HG03575 (cell line): Measurements from ENCODE around the gene TMCC1.
"Not testable (repeated sequence)": the region's sequence is repeated elsewhere in the genome, so short reads cannot be mapped to it uniquely, and the experiment has no call there.

ENCODE experiments used
- ATAC-seq: cut with Tn5 transposase; IDR thresholded peaks from one replicate; pipeline ENCODE4 v1.9.1; 2021; ENCODE audit not compliant: unreplicated experiment, insufficient number of reproducible peaks, low FRiP score; ENCODE audit errors: extremely low read depth

TMCC1 gene

DNA sequence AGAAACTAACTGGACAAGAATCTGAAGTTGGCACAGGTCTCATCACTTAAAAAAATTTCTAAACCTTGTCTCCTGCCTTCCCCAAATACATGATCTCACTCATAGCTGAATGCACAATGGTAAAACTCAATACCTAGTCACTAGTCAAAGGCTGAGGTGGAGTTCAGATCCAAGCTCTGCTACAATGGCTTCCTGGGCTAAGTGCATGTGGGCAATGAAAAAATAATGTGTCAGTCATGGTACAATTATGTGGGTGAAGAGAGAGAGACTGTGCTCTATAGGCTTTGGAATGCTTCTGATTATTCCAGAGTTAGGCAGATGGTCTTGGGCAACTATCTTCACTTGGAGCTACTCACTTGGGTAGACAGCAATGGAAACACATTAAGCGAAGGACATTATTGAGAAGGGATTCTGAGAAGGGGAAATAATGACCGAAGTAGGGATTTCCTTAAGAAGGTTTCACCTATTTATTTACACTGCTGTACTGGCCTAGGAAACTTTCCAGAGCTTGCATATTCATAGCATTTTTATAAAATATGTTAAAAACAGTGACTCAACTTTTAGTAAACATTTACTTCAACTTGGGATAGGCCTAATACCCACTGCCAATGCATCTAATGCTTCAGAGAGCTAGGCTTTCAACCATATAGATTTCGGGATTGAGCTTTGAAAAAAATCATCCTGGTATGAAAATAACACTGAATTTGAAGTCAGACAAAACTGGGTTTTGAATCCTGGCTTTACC is 228.3 kb downstream of the TMCC1 start:
- no peak for ATAC-seq

DNA sequence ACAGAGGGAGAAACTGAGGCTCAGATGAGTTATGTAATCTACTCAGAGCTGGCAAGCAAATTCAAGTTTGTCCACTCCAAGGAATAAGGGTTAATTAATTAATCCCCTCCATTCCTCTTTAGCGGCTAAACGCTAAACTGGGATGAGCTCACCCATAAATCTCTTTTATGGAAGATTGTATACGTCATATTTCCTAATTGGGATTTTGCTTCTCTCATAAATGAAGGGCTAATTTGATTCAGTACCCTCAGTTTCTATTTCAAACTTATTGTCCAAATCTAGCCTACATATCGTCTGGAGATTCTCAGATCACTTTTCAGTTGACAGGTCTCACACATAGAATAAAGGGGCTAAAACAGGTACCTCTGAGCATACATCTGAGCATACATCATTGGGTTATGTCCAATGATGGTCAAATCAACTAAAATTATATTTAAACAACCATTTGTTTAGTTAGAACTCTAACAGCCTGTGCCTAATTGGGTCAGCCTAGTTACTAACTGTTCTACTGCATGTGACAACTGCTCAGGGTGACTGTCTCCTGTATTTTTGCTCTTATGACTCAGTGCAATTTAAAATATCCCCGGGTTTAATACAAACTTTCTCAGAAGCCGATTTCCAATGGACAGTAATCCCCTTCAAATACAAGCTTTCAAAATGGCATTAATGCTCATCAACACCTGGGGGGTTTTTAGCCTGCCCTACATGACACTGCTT is 229.4 kb downstream of the TMCC1 start:
- ATAC-seq, result no peak

DNA sequence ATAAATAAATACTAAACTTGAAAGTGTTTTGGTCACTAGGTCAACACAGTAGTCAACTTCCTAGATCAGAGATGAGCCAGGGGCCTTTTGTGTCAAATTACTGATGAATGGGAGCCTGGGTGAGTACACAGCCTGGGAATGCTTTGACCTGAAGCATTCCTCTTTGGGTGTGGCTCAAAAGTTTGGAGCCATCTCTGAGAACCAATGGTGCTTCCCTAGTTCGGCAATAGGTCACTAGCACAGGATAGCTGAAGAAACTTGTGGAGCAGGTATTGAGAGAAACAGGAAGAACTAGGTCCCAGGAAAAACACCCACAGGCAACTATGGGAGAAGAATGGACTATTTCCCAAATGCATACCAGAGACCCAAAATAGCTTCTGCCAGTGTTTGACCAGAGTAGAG is 230.5 kb downstream of the TMCC1 start:
- no peak for ATAC-seq

DNA sequence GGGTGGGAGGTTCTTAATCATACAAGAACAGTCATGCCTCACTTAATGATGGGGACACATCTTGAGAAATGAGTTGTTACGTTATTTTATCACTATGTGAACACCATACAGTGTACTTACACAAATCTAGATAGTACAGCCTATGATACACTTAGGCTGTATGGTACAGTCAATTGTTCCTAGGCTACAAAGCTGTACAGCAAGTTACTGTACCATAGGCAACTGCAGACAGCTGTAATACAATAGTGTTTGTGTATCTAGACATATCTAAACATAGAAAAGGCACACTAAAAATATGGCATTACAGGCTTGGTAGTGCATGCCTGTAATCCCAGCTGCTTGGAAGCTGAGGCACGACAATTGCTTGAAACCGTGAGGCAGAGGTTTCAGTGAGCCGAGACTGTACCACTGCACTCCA is 231.3 kb downstream of the TMCC1 start:
- ATAC-seq, result no peak

- ATAC-seq, result no peak
Observed at GRCh38 chr3:129661766-129662165, 231.7 kb downstream of the TMCC1 start.

DNA sequence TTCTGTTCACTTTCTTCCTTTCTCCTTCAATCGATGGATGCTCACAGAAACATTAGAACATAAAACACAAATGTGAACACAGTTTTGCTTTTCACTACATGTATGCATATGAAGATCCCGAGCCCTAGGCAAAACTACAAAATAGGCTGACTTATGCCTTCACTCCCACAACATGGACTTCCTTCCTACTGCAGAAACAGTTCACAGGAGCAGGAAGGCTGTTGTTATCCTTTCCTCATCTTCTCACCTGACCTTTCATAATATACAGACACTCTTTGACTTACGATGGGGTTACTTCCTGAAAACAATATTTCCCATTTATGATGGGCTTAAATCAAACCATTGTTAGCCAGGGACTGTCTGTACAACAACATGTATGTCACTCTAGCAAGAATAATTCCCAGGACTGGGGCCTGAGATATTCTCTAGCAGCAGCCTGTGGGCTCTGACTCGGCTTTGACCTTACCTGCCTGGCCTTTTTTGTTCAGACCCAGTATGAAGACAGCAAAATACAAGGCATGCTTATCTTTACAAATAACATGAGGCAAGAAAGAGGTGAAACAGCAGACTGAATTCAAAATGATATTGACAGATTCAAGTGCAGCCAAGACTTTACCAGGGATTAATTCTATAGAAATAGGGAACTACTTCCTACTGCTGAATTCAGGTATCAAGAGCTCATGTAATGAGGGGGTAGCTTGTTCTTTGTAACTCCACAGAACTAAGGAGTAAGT is 235.2 kb downstream of the TMCC1 start:
- no peak for ATAC-seq

DNA sequence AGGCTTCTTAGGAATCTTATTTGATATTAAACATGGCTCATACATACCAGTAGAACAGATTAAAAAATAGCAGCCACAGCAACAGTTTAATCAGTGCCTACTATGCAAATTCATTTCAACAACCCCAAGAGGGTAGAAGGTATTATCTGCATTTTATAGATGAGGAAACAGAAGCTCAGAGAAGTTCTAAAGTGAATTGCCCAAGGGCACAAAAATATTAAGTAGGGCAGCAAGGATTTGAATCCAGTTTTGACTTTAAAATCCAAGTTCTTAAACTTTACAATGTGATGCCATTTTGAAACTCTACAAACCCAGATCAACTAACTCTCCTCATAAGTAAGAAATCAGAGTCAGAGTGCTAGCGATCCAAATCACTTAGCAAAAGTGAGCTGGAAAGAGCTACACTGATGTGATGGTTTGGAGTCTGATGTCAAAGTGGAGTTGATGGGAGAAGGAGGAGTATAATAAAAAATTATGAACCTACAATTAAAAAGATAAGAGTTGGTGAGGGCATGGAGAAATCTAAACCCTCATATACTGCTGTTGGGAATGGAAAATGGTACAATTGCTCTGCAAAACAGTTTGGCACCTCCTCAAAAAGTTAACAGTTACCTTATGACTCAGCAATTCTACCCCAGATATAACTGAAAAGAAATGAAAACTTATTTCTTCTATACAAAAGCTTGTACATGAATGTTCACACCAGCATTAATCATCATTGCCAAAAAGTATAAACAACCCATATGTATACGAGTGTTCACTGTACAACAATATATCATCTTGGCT is 236.1 kb downstream of the TMCC1 start:
- ATAC-seq, result no peak

DNA sequence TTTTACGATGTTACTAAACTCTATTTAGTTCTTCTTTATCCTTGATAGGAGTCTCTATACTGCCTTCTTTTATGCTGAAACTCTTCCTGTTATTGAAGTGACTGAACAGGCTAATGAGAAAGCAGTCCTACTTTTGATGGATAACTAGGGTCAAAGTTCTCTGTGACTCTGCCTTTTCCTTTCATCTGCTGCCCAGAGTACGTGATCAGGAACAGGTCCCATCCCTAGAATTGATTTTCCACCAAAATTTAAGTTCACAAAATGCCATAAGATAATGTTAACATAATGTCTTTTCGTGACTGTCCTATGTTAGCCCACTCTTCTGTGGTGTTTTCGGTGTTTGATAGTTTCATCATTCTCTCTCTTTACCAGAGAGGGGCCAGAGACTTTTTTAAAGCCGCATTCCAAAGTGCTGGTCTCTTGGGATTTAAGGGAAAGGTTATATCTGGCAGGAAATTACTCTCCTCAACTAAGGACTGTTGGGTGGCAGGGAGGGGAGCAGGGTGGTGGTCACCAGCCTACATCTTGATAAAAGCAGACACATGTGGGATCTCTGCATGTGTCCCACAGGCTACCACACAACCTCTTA is 236.8 kb downstream of the TMCC1 start:
- ATAC-seq, result no peak

- no peak for ATAC-seq
Observed at GRCh38 chr3:129655291-129655700, 238.2 kb downstream of the TMCC1 start.

GRCh38 chr3:129654131-129654530 is 239.4 kb downstream of the TMCC1 start:
- no peak for ATAC-seq

DNA sequence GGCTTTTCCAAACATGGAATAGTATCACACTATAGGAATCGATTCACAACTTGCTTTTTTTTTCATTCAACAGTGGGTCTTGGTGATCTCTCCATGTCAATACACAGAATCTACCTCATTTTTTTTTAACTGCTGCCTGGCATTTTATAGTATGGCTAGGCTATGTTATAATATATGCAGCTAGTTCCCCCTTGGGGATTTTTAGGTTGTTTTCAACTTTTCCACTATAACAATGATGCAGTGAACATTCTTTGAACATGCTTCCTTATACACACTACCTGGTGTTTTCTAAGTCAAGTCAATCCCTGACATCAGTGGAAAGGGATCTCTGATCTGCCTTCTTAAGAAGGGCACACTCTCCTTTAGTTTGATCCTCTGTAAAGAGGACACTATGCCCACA is 240.5 kb downstream of the TMCC1 start:
- ATAC-seq, result no peak

DNA sequence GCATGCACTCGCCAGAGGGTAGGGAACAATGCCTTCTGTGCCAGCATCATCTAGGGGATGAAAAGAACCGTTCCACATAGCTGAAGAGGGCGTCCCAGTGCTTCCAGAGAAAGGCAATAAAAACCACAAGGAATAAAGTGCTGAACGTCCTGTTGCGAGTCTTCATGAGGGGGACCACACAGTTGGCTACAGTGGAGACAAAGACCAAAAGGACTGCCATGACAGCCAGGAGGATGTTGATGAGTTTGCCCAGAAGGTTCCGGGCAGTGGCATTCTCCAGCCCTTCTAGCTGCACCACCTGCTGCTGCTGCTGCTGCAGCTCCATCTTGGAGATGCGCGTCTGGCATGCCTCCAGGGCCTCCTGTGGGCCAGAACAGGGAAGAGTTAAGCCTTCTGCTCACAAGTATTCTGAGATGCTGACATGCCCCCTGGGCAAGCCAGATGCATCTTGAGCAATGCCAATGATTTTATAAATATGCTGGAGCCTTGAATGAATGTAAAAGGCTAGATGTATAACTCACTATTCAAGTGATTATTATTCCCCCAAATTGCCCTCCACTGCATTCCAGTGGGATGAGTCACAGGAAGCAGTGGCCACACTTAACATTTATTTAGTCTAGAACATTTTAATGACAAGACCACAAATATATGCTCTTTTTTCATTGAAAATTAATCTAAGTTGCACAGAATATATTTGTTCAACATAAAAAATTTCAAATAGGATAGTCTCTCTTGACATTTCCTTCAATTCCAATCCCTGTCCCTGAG is 241.9 kb downstream of the TMCC1 start:
- no peak for ATAC-seq

GRCh38 chr3:129650256-129650872 is 243.1 kb downstream of the TMCC1 start:
- no peak for ATAC-seq

GRCh38 chr3:129648391-129648790 is 245.1 kb downstream of the TMCC1 start:
- no peak for ATAC-seq

DNA sequence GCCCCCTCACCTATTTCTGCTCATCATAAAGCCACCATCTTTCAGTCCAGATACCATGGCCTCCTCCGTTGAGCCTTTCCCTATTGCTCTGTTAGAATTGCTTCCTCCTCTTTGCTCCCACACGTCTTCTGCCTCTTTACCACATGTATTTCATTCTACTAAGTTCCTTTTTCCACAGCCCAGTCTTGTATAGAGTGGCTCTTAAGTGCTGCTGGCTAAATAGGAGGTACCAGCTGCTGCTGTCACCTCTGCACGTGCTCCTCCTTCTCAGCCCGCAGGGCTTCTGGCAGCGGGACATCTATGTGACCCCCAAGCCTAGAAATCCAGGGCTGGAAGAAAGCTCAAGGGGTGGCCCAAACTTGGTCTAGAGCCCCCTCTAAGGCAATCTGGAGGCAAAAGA is 248.2 kb downstream of the TMCC1 start:
- no peak for ATAC-seq

DNA sequence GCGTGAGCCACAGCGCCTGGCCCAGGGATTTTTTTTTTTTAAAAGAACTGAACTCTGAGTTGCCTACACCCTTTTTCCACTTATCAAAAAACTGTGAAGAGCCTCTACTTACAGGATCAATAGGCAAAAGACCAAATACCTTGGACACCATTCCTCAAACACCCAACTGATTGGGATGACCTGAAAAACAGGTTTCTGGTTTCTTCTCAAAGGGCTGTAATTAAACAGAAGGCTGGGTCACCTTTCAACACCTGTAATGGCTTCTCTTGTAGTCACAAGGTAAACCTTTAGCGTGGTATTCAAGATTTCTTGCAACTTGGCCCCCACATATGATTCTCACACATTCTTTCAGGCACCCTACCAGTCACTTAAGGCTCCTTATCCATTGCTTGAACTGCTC is 248.7 kb downstream of the TMCC1 start:
- no peak for ATAC-seq

DNA sequence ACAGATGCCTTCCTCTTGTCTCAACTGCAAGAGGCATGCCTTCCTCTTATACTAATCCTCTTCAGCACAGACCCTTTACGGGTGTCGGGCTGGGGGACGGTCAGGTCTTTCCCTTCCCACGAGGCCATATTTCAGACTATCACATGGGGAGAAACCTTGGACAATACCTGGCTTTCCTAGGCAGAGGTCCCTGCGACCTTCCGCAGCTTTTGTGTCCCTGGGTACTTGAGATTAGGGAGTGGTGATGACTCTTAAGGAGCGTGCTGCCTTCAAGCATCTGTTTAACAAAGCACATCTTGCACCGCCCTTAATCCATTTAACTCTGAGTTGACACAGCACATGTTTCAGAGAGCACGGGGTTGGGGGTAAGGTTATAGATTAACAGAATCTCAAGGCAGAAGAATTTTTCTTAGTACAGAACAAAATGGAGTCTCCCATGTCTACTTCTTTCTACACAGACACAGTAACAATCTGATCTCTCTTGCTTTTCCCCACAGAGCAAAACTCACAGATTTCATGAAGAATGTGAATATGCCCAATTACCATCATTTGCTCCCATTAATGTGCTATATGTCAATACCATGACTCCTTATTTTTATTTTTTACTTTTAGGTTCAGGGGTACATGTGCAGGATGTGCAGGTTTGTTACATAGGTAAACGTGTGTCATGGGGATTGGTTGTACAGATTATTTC is 251.8 kb downstream of the TMCC1 start:
- not testable (repeated sequence) for ATAC-seq
